T-helper 2 cell treated with Interferon-gamma antibody and Interleukin-4, amounts not matched to agents 5 μg/mL and 100 μg/mL, for 36 hours (primary cell): ENCODE measurements around the gene TMTC3.

Experiments used
- DNase-seq: peaks from one replicate; pipeline ENCODE4 v3.0.0; 2021; ENCODE audit warnings: low spot score
- H3K27ac Mint-ChIP-seq: one replicate; pipeline ENCODE4 v1.8.0; 2021; ENCODE audit warnings: mild to moderate bottlenecking, mixed read lengths
- H3K27me3 Mint-ChIP-seq: one replicate; pipeline ENCODE4 v1.8.0; 2021; ENCODE audit warnings: low read depth, mixed read lengths
- H3K36me3 Mint-ChIP-seq: one replicate; pipeline ENCODE4 v1.8.0; 2021; ENCODE audit warnings: low read depth, mixed read lengths
- H3K4me1 Mint-ChIP-seq: one replicate; pipeline ENCODE4 v1.8.0; 2021; ENCODE audit warnings: low read depth, mixed read lengths
- H3K4me3 Mint-ChIP-seq: one replicate; pipeline ENCODE4 v1.8.0; 2022; ENCODE audit warnings: mild to moderate bottlenecking, moderate library complexity, mixed read lengths
- H3K9me3 Mint-ChIP-seq: one replicate; pipeline ENCODE4 v1.8.0; 2021; ENCODE audit warnings: mixed read lengths

TMTC3 gene

GRCh38 chr12:88144037-88144436, 1.9 kb downstream of the TMTC3 start:
- H3K4me3 Mint-ChIP-seq = peak overlapping the region; percentile 0

DNA sequence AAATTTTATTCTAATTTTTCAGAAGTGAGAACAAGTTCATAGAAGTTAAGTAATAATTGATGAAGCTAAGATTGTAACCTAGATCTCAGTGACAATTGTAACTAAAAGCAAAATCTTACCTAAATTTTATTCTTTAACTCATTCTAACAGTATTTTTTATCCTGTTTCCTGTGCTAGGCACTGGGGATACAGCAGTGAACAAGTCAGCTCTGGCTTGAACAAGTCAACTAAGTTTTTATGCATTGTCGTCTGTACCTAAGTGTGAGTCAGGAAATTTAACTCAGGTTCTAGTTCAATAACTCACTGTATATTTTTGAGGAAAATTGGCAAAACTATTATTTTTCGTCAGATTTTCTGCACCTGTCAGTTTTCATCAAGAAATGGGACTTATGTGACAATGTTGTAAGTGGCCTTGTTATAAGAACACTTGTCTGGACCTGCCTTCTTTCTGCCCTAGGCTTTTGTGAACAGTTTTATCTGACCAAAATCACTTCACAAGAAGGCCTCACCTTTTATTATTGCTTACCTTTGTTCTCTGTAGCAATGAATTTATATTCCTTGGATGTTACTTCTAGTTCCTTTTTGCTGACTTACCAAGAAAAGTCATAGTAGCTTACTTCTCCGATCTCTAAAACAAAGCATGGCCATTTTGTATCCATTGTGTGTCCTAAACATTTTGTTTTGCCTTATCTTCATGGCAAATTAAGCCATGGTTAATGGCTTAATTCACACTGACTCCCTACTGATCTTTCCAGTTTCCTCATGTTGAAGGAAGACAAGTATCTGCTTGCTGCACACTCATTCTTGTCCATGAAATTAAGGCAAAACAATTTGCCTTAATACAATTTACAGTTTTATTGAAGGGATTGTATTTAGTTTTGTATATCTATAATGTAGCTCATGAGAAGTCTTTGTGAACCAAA, 2.7 kb downstream of the TMTC3 start:
- Mint-ChIP-seq H3K4me3 (no peak overlapping the region), H3K27ac (no peak overlapping the region), H3K4me1 (peaks cover 33% of the 10 kb centered on the region), H3K27me3 (no peaks in the 10 kb centered on the region), H3K9me3 (no peaks in the 10 kb centered on the region), H3K36me3 (peaks cover 12% of the 10 kb centered on the region)
- DNase-seq = no peak

More at GRCh38 chr12:88144037-88144436, 1.9 kb downstream of the TMTC3 start:
- Mint-ChIP-seq H3K36me3 (peaks cover 12% of the 10 kb centered on the region), H3K9me3 (no peaks in the 10 kb centered on the region), H3K4me1 (peaks cover 33% of the 10 kb centered on the region), H3K27me3 (no peaks in the 10 kb centered on the region), H3K27ac (no peak overlapping the region)
- DNase-seq = no peak

GRCh38 chr12:88145567-88146505, 3.7 kb downstream of the TMTC3 start:
- peaks cover 6% of the 10 kb centered on the region for H3K36me3 Mint-ChIP-seq
- no peaks in the 10 kb centered on the region for H3K27me3 Mint-ChIP-seq
- H3K9me3 Mint-ChIP-seq = no peaks in the 10 kb centered on the region
- no peak overlapping the region for H3K27ac Mint-ChIP-seq
- no peak overlapping the region for H3K4me3 Mint-ChIP-seq
- DNase-seq = no peak
- H3K4me1 Mint-ChIP-seq = peaks cover 31% of the 10 kb centered on the region

- H3K27ac Mint-ChIP-seq = no peak overlapping the region
- no peak for DNase-seq
- H3K36me3 Mint-ChIP-seq = peaks cover 3% of the 10 kb centered on the region
- no peaks in the 10 kb centered on the region for H3K27me3 Mint-ChIP-seq
- no peak overlapping the region for H3K4me3 Mint-ChIP-seq
- H3K9me3 Mint-ChIP-seq = no peaks in the 10 kb centered on the region
- peaks cover 16% of the 10 kb centered on the region for H3K4me1 Mint-ChIP-seq
Measured at GRCh38 chr12:88150063-88150462, 8.0 kb downstream of the TMTC3 start.

- no peak overlapping the region for H3K4me3 Mint-ChIP-seq
- H3K27ac Mint-ChIP-seq = no peak overlapping the region
- peaks cover 9% of the 10 kb centered on the region for H3K4me1 Mint-ChIP-seq
- no peaks in the 10 kb centered on the region for H3K27me3 Mint-ChIP-seq
- no peak for DNase-seq
- no peaks in the 10 kb centered on the region for H3K9me3 Mint-ChIP-seq
- peaks cover 4% of the 10 kb centered on the region for H3K36me3 Mint-ChIP-seq
Measured at GRCh38 chr12:88153959-88154358, 11.9 kb downstream of the TMTC3 start.

- Mint-ChIP-seq H3K9me3 (no peaks in the 10 kb centered on the region), H3K4me1 (peaks cover 9% of the 10 kb centered on the region), H3K36me3 (peaks cover 7% of the 10 kb centered on the region), H3K4me3 (no peak overlapping the region), H3K27ac (no peak overlapping the region), H3K27me3 (no peaks in the 10 kb centered on the region)
- DNase-seq = no peak
Measured at GRCh38 chr12:88156075-88156654, 14.1 kb downstream of the TMTC3 start.

DNA sequence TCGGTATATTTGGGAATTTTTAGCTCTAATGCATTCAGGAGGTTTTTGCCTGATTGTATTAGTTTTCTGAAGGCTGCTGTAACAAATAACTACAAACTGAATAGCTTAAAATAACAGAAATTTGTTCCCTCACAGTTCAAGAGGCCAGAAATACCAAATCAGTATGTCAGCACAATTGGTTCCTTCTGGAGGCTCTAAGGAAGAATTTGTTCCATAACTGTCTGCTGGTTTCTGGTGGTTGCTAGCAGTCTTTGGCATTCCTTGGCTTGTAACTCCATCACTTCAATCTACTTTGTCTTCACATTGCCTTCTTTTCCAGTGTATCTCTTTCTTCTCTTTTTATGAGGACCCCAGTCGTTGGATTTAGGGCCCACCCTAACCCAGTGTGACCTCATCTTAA, 21.3 kb downstream of the TMTC3 start:
- Mint-ChIP-seq H3K4me3 (no peak overlapping the region), H3K27me3 (no peaks in the 10 kb centered on the region), H3K27ac (no peak overlapping the region), H3K4me1 (peaks cover 1% of the 10 kb centered on the region), H3K9me3 (no peaks in the 10 kb centered on the region), H3K36me3 (peaks cover 46% of the 10 kb centered on the region)
- DNase-seq = no peak

- Mint-ChIP-seq H3K27me3 (no peaks in the 10 kb centered on the region), H3K9me3 (no peaks in the 10 kb centered on the region), H3K36me3 (peaks cover 57% of the 10 kb centered on the region), H3K4me1 (peaks cover 1% of the 10 kb centered on the region), H3K27ac (no peak overlapping the region), H3K4me3 (no peak overlapping the region)
- no peak for DNase-seq
Measured at GRCh38 chr12:88166179-88166578, 24.1 kb downstream of the TMTC3 start.

- peaks cover 54% of the 10 kb centered on the region for H3K36me3 Mint-ChIP-seq
- DNase-seq = no peak
Measured at GRCh38 chr12:88167384-88167783, 25.3 kb downstream of the TMTC3 start.

GRCh38 chr12:88172844-88173407, 30.8 kb downstream of the TMTC3 start:
- H3K4me1 Mint-ChIP-seq = peaks cover 2% of the 10 kb centered on the region
- no peaks in the 10 kb centered on the region for H3K9me3 Mint-ChIP-seq
- no peak overlapping the region for H3K27ac Mint-ChIP-seq
- H3K36me3 Mint-ChIP-seq = peaks cover 43% of the 10 kb centered on the region
- DNase-seq = no peak
- no peak overlapping the region for H3K4me3 Mint-ChIP-seq
- no peaks in the 10 kb centered on the region for H3K27me3 Mint-ChIP-seq

More at GRCh38 chr12:88167384-88167783, 25.3 kb downstream of the TMTC3 start:
- H3K27me3 Mint-ChIP-seq = no peaks in the 10 kb centered on the region
- no peak overlapping the region for H3K4me3 Mint-ChIP-seq
- H3K27ac Mint-ChIP-seq = no peak overlapping the region
- no peaks in the 10 kb centered on the region for H3K9me3 Mint-ChIP-seq
- H3K4me1 Mint-ChIP-seq = peaks cover 2% of the 10 kb centered on the region

DNA sequence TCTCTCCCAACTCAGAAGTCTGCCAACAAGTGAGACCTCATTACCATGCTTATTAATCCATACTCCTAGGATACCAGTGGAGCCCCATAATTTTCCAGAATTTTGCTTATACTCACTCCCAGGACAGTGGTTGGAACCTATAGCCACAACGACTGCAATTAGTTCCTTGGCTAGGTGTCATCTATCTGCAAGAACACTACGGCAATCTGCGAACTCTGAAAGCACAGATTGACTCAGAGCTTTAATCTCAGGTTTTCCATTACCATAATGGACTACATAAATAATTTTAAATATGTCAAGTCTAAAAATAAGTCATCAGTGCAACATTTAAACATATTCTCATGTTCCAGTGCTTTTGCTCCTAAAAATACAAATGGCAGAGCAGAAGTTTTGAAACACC, 33.4 kb downstream of the TMTC3 start:
- H3K27me3 Mint-ChIP-seq = no peaks in the 10 kb centered on the region
- DNase-seq = no peak
- H3K4me1 Mint-ChIP-seq = peaks cover 2% of the 10 kb centered on the region
- no peak overlapping the region for H3K4me3 Mint-ChIP-seq
- H3K27ac Mint-ChIP-seq = no peak overlapping the region
- no peaks in the 10 kb centered on the region for H3K9me3 Mint-ChIP-seq
- H3K36me3 Mint-ChIP-seq = peaks cover 31% of the 10 kb centered on the region

- Mint-ChIP-seq H3K27ac (no peak overlapping the region), H3K4me1 (no peaks in the 10 kb centered on the region), H3K9me3 (no peaks in the 10 kb centered on the region), H3K27me3 (no peaks in the 10 kb centered on the region), H3K36me3 (peaks cover 18% of the 10 kb centered on the region), H3K4me3 (no peak overlapping the region)
- DNase-seq = no peak
Measured at GRCh38 chr12:88179436-88180014, 37.4 kb downstream of the TMTC3 start.

DNA sequence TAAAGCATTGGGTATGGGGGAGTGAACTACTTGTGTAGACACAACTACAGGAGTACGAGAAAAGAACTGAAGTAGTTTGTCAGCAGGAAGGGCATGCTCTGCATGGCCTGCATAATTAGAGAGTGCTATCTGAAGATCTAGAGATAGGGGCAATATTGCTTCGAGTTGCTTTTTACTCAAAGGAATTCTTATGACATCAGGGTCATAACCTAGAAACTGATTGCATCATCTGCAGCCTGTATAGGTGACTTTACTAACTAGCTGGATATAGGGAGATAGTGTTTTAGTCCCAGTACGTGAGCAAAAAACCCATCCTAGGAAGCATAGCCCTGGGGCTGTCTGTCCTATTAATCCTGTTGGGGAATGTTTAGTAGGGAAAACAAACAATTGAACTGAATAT, 39.8 kb downstream of the TMTC3 start:
- Mint-ChIP-seq H3K36me3 (peaks cover 11% of the 10 kb centered on the region), H3K27me3 (no peaks in the 10 kb centered on the region), H3K4me1 (no peaks in the 10 kb centered on the region), H3K4me3 (no peak overlapping the region), H3K27ac (no peak overlapping the region), H3K9me3 (no peaks in the 10 kb centered on the region)
- DNase-seq = no peak
